ENCODE data around the gene FHIP1B.

Gene FHIP1B

GRCh38 chr11:6240781-6241180 lies 6.3 kb upstream of the FHIP1B start:
- Histone ChIP-seq H3K27ac (no peak overlapping the region), H3K27me3 (ENCODE audit: control insufficient read depth, insufficient read depth, low read length) (no peaks in the 10 kb centered on the region), H3K4me3 (ENCODE audit: low read depth, low read length) (no peak overlapping the region), H3K9ac (no peak overlapping the region), H2AFZ (no peak overlapping the region), H3K4me2 (ENCODE audit: low read length) (no peak overlapping the region), H3K9me3 (ENCODE audit: control insufficient read depth, low read length) (no peaks in the 10 kb centered on the region), H3K79me2 (no peaks in the 10 kb centered on the region), H3K4me1 (no peaks in the 10 kb centered on the region), H3K36me3 (ENCODE audit: control insufficient read depth, insufficient read depth, low read length) (no peaks in the 10 kb centered on the region)
- no peak for TF ChIP-seq CTCF (IDR thresholded peaks at IDR 0.05)

- no peaks in the 10 kb centered on the region for H3K9me3 ChIP-seq (ENCODE audit: control insufficient read depth, low read length)
- H3K4me2 ChIP-seq (ENCODE audit: low read length), result no peak overlapping the region
- H3K9ac ChIP-seq, result no peak overlapping the region
- H3K79me2 ChIP-seq, result no peaks in the 10 kb centered on the region
- H3K36me3 ChIP-seq (ENCODE audit: control insufficient read depth, insufficient read depth, low read length), result no peaks in the 10 kb centered on the region
- TF ChIP-seq CTCF (IDR thresholded peaks at IDR 0.05), result no peak
- no peaks in the 10 kb centered on the region for H3K27me3 ChIP-seq (ENCODE audit: control insufficient read depth, insufficient read depth, low read length)
- H3K27ac ChIP-seq, result no peak overlapping the region
- H3K4me1 ChIP-seq, result no peaks in the 10 kb centered on the region
- no peak overlapping the region for H2AFZ ChIP-seq
- no peak overlapping the region for H3K4me3 ChIP-seq (ENCODE audit: low read depth, low read length)
These were observed 5.7 kb upstream of the FHIP1B start for GRCh38 chr11:6240139-6240538.

GRCh38 chr11:6238902-6239301 lies 4.5 kb upstream of the FHIP1B start, which contains the start of gene CNGA4:
CNGA4 (plus strand) TSS chr11:6239089; CDS start chr11:6239207, 118 bp downstream.
- Histone ChIP-seq H3K9ac (no peak within 1 kb of the TSS), H3K36me3 (ENCODE audit: control insufficient read depth, insufficient read depth, low read length) (no peaks in the 10 kb centered on the region), H3K27ac (no peak within 1 kb of the TSS), H3K79me2 (no peaks in the 10 kb centered on the region), H3K4me1 (no peaks in the 10 kb centered on the region), H3K27me3 (ENCODE audit: control insufficient read depth, insufficient read depth, low read length) (no peaks in the 10 kb centered on the region), H3K4me2 (ENCODE audit: low read length) (no peak within 1 kb of the TSS), H3K4me3 (ENCODE audit: low read depth, low read length) (no peak within 1 kb of the TSS), H2AFZ (no peak within 1 kb of the TSS), H3K9me3 (ENCODE audit: control insufficient read depth, low read length) (no peaks in the 10 kb centered on the region)
- no peak for TF ChIP-seq CTCF (IDR thresholded peaks at IDR 0.05)

GRCh38 chr11:6237761-6238302 lies 3.4 kb upstream of the FHIP1B start:
- Histone ChIP-seq H3K36me3 (ENCODE audit: control insufficient read depth, insufficient read depth, low read length) (no peaks in the 10 kb centered on the region), H3K79me2 (peaks cover 7% of the 10 kb centered on the region), H3K9ac (no peak overlapping the region), H3K27ac (no peak overlapping the region), H3K4me1 (no peaks in the 10 kb centered on the region), H3K4me2 (ENCODE audit: low read length) (no peak overlapping the region), H2AFZ (no peak overlapping the region), H3K9me3 (ENCODE audit: control insufficient read depth, low read length) (no peaks in the 10 kb centered on the region), H3K4me3 (ENCODE audit: low read depth, low read length) (no peak overlapping the region), H3K27me3 (ENCODE audit: control insufficient read depth, insufficient read depth, low read length) (no peaks in the 10 kb centered on the region)
- no peak for TF ChIP-seq CTCF (IDR thresholded peaks at IDR 0.05)

- H3K79me2 ChIP-seq, result peaks cover 7% of the 10 kb centered on the region
- no peak overlapping the region for H2AFZ ChIP-seq
- no peak overlapping the region for H3K4me3 ChIP-seq (ENCODE audit: low read depth, low read length)
- H3K27me3 ChIP-seq (ENCODE audit: control insufficient read depth, insufficient read depth, low read length), result no peaks in the 10 kb centered on the region
- TF ChIP-seq CTCF (IDR thresholded peaks at IDR 0.05), result no peak
- no peaks in the 10 kb centered on the region for H3K9me3 ChIP-seq (ENCODE audit: control insufficient read depth, low read length)
- H3K27ac ChIP-seq, result no peak overlapping the region
- no peaks in the 10 kb centered on the region for H3K36me3 ChIP-seq (ENCODE audit: control insufficient read depth, insufficient read depth, low read length)
- no peak overlapping the region for H3K4me2 ChIP-seq (ENCODE audit: low read length)
- H3K4me1 ChIP-seq, result no peaks in the 10 kb centered on the region
- H3K9ac ChIP-seq, result no peak overlapping the region
These were observed 2.8 kb upstream of the FHIP1B start for GRCh38 chr11:6237266-6237665.

Data from parathyroid adenoma (tissue), 2 donors.